H1 (cell line): Measurements from ENCODE around the gene NEDD4L. TPM values are rescaled to one million over a fixed set of nuclear protein-coding genes. Genes with fewer than 3 reads are reported as not detected.

Experiments used
- CTCF ChIA-PET: fragments of 300-600 bp; sonication (Branson Sonifier 250); formaldehyde crosslinking; loops from one replicate; lab custom pipeline; 2021; ENCODE audit not compliant: partially characterized antibody; lab: Charles Lee
- POLR2A ChIA-PET: fragments of 300-600 bp; sonication (Branson Sonifier 250); formaldehyde crosslinking; loops from one replicate; lab custom pipeline; 2021; ENCODE audit warnings: inconsistent platforms; ENCODE audit not compliant: partially characterized antibody; lab: Charles Lee
- DNase-seq, 2 experiments: peaks; one replicate each; pipeline versions ENCODE4 v3.0.0 to v3.0.0-alpha.2; 2010 to 2022; ENCODE audit warnings: low spot score in 2 of 2, low read depth in 1 of 2, mixed read lengths in 1 of 2
- FAIRE-seq: peaks from 2 replicates; lab custom pipeline; 2011; peaks lifted over from hg19 to GRCh38; lab: Jason Lieb, UNC
- H2AFZ ChIP-seq: 2 replicates; pipeline ENCODE4 v1.8.1; 2012; ENCODE audit warnings: low read length, inconsistent platforms
- H2AK5ac ChIP-seq: 2 replicates; pipeline ENCODE4 v1.6.1; 2013; ENCODE audit warnings: low read depth, low read length
- H2BK120ac ChIP-seq: replicated peaks from 2 replicates; pipeline ENCODE3; 2013; ENCODE audit warnings: low read depth, low read length, inconsistent platforms
- H2BK12ac ChIP-seq: 2 replicates; pipeline ENCODE4 v1.6.1; 2013; ENCODE audit warnings: low read depth, low read length
- H2BK15ac ChIP-seq: 2 replicates; pipeline ENCODE4 v1.6.1; 2013; ENCODE audit warnings: low read length
- H2BK20ac ChIP-seq: 2 replicates; pipeline ENCODE4 v1.6.1; 2013; ENCODE audit warnings: low read length
- H2BK5ac ChIP-seq: 2 replicates; pipeline ENCODE4 v1.6.1; 2013; ENCODE audit warnings: low read depth, low read length
- H3K14ac ChIP-seq: 2 replicates; pipeline ENCODE4 v1.6.1; 2013; ENCODE audit warnings: inconsistent platforms; ENCODE audit not compliant: insufficient read length
- H3K18ac ChIP-seq: 2 replicates; pipeline ENCODE4 v1.6.1; 2013; ENCODE audit warnings: low read length; ENCODE audit errors: extremely low read depth
- H3K23ac ChIP-seq: 2 replicates; pipeline ENCODE4 v1.6.1; 2013; ENCODE audit warnings: inconsistent platforms; ENCODE audit not compliant: insufficient read length
- H3K23me2 ChIP-seq: 2 replicates; pipeline ENCODE4 v1.6.1; 2013; ENCODE audit warnings: low read depth, low read length
- H3K27ac ChIP-seq: 2 replicates; pipeline ENCODE4 v1.6.1; 2011; ENCODE audit warnings: low read depth, low read length, inconsistent platforms
- H3K27me3 ChIP-seq, 4 experiments: replicated peaks in 1 of 4; 1 replicate in 1 of 4; 2 replicates in 3 of 4; pipeline versions ENCODE4 v1.6.1 to v1.8.1; 2011 to 2013; ENCODE audit warnings: low read length in 3 of 4, mild to moderate bottlenecking in 3 of 4, inconsistent platforms in 2 of 4, mixed read lengths in 2 of 4, moderate library complexity in 1 of 4; ENCODE audit not compliant: control insufficient read depth in 3 of 4, insufficient read depth in 3 of 4; ENCODE audit errors: extremely low read depth in 1 of 4
- H3K36me3 ChIP-seq, 4 experiments: 2 replicates each; pipeline versions ENCODE4 v1.6.1 to v1.8.1; 2011 to 2013; ENCODE audit warnings: mild to moderate bottlenecking in 4 of 4, low read length in 3 of 4, moderate library complexity in 2 of 4, control low read depth in 1 of 4, inconsistent platforms in 1 of 4; ENCODE audit not compliant: insufficient read depth in 4 of 4, control insufficient read depth in 2 of 4
- H3K4ac ChIP-seq: replicated peaks from 2 replicates; pipeline ENCODE3; 2013; ENCODE audit warnings: low read length, low read depth, mixed read lengths, inconsistent platforms; ENCODE audit not compliant: insufficient read length
- H3K4me1 ChIP-seq, 4 experiments: replicated peaks in 1 of 4; 1 replicate in 1 of 4; 2 replicates in 3 of 4; pipeline versions ENCODE4 v1.6.1 to v1.8.1; 2011 to 2013; ENCODE audit warnings: low read length in 3 of 4, inconsistent platforms in 2 of 4, mixed read lengths in 1 of 4; ENCODE audit not compliant: insufficient read depth in 4 of 4, control insufficient read depth in 3 of 4
- H3K4me2 ChIP-seq, 2 experiments: 2 replicates each; pipeline versions ENCODE4 v1.6.1 to v1.8.1; 2011 to 2013; ENCODE audit warnings: low read depth in 2 of 2, low read length in 2 of 2, control low read depth in 1 of 2, inconsistent platforms in 1 of 2, mild to moderate bottlenecking in 1 of 2; ENCODE audit not compliant: insufficient read depth in 1 of 2
- H3K4me3 ChIP-seq, 4 experiments: fragments of 200-600, 300-600 bp in 1 of 4; sonication (generic), shearing (Covaris generic), sonication (Bioruptor Twin) in 1 of 4; 2 replicates each; pipeline versions ENCODE4 v1.5.1 to v1.8.1; 2011 to 2016; ENCODE audit warnings: low read length in 4 of 4, low read depth in 3 of 4, control low read depth in 2 of 4, inconsistent platforms in 2 of 4, mild to moderate bottlenecking in 2 of 4, mixed read lengths in 1 of 4, moderate library complexity in 1 of 4; ENCODE audit not compliant: insufficient read depth in 2 of 4; ENCODE audit errors: extremely low read depth in 1 of 4
- H3K56ac ChIP-seq: replicated peaks from 2 replicates; pipeline ENCODE3; 2013; ENCODE audit warnings: low read depth, mild to moderate bottlenecking, mixed read lengths, low read length, inconsistent platforms; ENCODE audit not compliant: insufficient read length
- H3K79me1 ChIP-seq: 2 replicates; pipeline ENCODE4 v1.6.1; 2013; ENCODE audit warnings: low read depth, low read length, control low read depth
- H3K79me2 ChIP-seq, 2 experiments: 2 replicates each; pipeline versions ENCODE4 v1.6.1 to v1.8.1; 2012 to 2013; ENCODE audit warnings: low read length in 2 of 2, mild to moderate bottlenecking in 2 of 2, inconsistent platforms in 1 of 2; ENCODE audit not compliant: insufficient read depth in 2 of 2, control insufficient read depth in 1 of 2
- H3K9ac ChIP-seq, 4 experiments: replicated peaks in 1 of 4; 1 replicate in 1 of 4; 2 replicates in 3 of 4; pipeline versions ENCODE4 v1.6.1 to v1.8.1; 2011 to 2013; ENCODE audit warnings: low read depth in 3 of 4, low read length in 3 of 4, control low read depth in 2 of 4, mild to moderate bottlenecking in 2 of 4, moderate library complexity in 2 of 4, inconsistent platforms in 1 of 4; ENCODE audit errors: extremely low read depth in 1 of 4
- H3K9me3 ChIP-seq, 2 experiments: 2 replicates each; pipeline versions ENCODE4 v1.6.1 to v1.8.1; 2012 to 2013; ENCODE audit warnings: mild to moderate bottlenecking in 2 of 2, moderate library complexity in 2 of 2, control low read depth in 1 of 2, inconsistent platforms in 1 of 2, low read depth in 1 of 2, low read length in 1 of 2, mixed read lengths in 1 of 2; ENCODE audit not compliant: insufficient read depth in 2 of 2
- H4K20me1 ChIP-seq, 2 experiments: replicated peaks in 1 of 2; 2 replicates each; pipeline versions ENCODE3 to v1.8.1; 2011 to 2013; ENCODE audit warnings: inconsistent platforms in 2 of 2, low read length in 2 of 2, mild to moderate bottlenecking in 1 of 2; ENCODE audit not compliant: insufficient read depth in 2 of 2, control insufficient read depth in 1 of 2
- H4K5ac ChIP-seq: 2 replicates; pipeline ENCODE4 v1.6.1; 2013; ENCODE audit warnings: low read length, low read depth, mixed read lengths, inconsistent platforms; ENCODE audit not compliant: insufficient read length
- H4K8ac ChIP-seq: 2 replicates; pipeline ENCODE4 v1.8.0; 2013; ENCODE audit warnings: mild to moderate bottlenecking, moderate library complexity, low read length, inconsistent platforms; ENCODE audit not compliant: insufficient read depth; ENCODE audit errors: extremely low read depth
- H4K91ac ChIP-seq: replicated peaks from 2 replicates; pipeline ENCODE3; 2013; ENCODE audit warnings: low read length, mixed read lengths, inconsistent platforms; ENCODE audit not compliant: insufficient read length
- ASH2L ChIP-seq: fragments of 200-600, 300-600 bp; sonication (generic); IDR thresholded peaks from one replicate; pipeline ENCODE4 v1.7.1; 2017; ENCODE audit warnings: low read length
- ATF3 ChIP-seq: IDR thresholded peaks from 2 replicates; pipeline ENCODE4 v1.6.1; 2011; ENCODE audit warnings: low read depth, mild to moderate bottlenecking, low read length; ENCODE audit not compliant: insufficient read depth
- FOSL1 ChIP-seq: IDR thresholded peaks from 2 replicates; pipeline ENCODE4 v1.6.1; 2011; ENCODE audit warnings: mild to moderate bottlenecking, low read depth, low read length, moderate library complexity; ENCODE audit not compliant: insufficient read depth
- JUN ChIP-seq: IDR thresholded peaks from 2 replicates; pipeline ENCODE4 v1.6.1; 2011; ENCODE audit warnings: low read depth, mild to moderate bottlenecking, improper control_type of control experiment, low read length
- KDM4A ChIP-seq: IDR thresholded peaks from one replicate; pipeline ENCODE4 v1.7.1; 2012; ENCODE audit warnings: low read depth, mild to moderate bottlenecking, moderate library complexity, low read length, inconsistent platforms; ENCODE audit not compliant: severe bottlenecking
- SAP30 ChIP-seq: fragments of 300-600 bp; sonication (generic); IDR thresholded peaks from 2 replicates; pipeline ENCODE4 v1.7.1; 2012; ENCODE audit warnings: low read length, moderate library complexity, mild to moderate bottlenecking, inconsistent platforms; ENCODE audit not compliant: insufficient read depth, insufficient replicate concordance
- SRF ChIP-seq: IDR thresholded peaks from 2 replicates; pipeline ENCODE4 v1.6.1; 2011; ENCODE audit warnings: mild to moderate bottlenecking, low read depth, low read length, moderate library complexity
- WGBS, 2 experiments: shearing (Covaris generic) in 1 of 2; methylation state at CpG; one replicate each; pipeline versions ENCODE4 v1.1.6 to v1.1.7; 2013 to 2015; ENCODE audit warnings: low lambda C conversion rate in 2 of 2, mixed read lengths in 2 of 2, inconsistent platforms in 1 of 2, low coverage in 1 of 2, missing lambda C conversion rate in 1 of 2; ENCODE audit not compliant: insufficient replicate concordance in 2 of 2, insufficient coverage in 1 of 2, insufficient read length in 1 of 2; ENCODE audit errors: extremely low coverage in 1 of 2, missing lambda C conversion rate in 1 of 2; 5-methylcytosine and 5-hydroxymethylcytosine counted together
- polyA plus RNA-seq, 7 experiments: library from polyadenylated mRNA; depleted of rRNA in 3 of 7; stranded (reverse) in 5 of 7; unstranded in 2 of 7; fragments of >200 nt in 5 of 7; fragments of 200-250 nt in 2 of 7; gene quantifications; 1 replicate in 5 of 7; 2 replicates in 1 of 7; 4 replicates in 1 of 7; pipeline versions ENCODE4 v1.2.1 to v1.2.3, GENCODE V29; 2011 to 2013; ENCODE audit warnings: missing spikeins in 2 of 7, mixed read lengths in 2 of 7
- total RNA-seq: library from RNA; stranded (reverse); fragmentation: NEBNext Ultra II Directional; extraction: Animal tissue kit (Norgen Biotek cat#: 25700); gene quantifications from 2 replicates; pipeline ENCODE4 v1.2.1, GENCODE V29; 2021

NEDD4L gene
- total and polyA plus RNA-seq, 2 of the 8 experiments (the other 6 are each of a cell fraction or from before 2014, with no cell fraction given) = 37.3 to 69.8 TPM

DNA sequence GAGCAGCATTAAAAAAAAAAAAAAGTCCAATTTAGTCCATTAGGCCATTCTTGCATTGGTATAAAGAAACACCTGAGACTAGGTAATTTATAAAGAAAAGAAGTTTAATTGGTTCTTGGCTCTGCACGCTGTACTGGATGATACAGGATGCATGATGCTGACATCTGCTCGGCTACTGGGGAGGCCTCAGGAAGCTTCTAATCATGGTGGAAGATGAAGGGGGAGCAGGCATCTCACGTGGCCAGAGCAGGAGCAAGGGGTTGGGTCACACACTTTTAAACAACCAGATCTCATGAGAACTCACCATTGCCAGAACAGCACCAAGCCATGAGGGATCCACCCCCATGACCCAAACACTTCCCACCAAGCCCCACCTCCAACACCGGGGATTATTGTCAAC lies 100.1 kb downstream of the NEDD4L start:
- POLR2A ChIA-PET = no interaction called here
- no peak overlapping the region for H2BK5ac ChIP-seq
- no peak overlapping the region for H2BK15ac ChIP-seq
- H3K27me3 ChIP-seq = no peaks in the 10 kb centered on the region
- no peak for FAIRE-seq
- no peak overlapping the region for H3K4me3 ChIP-seq
- H3K79me2 ChIP-seq = peaks cover 8 to 74% of the 10 kb centered on the region in 2 experiments
- no peak overlapping the region for H4K91ac ChIP-seq
- H3K4me1 ChIP-seq = peaks cover 2 to 6% (median 4%) of the 10 kb centered on the region in 4 experiments; a peak in 5 of 7 replicates
- no peaks in the 10 kb centered on the region for H3K23me2 ChIP-seq
- no peak overlapping the region for H3K23ac ChIP-seq
- DNase-seq = no peak
- WGBS, 2 experiments = 92% methylated on average over 4 of the region's 4 CpGs; no CpG with 5 or more reads in 1 of the 2 experiments
- H3K14ac ChIP-seq = no peak overlapping the region
- H3K4me2 ChIP-seq = no peak overlapping the region
- no peaks in the 10 kb centered on the region for H4K20me1 ChIP-seq
- no peak overlapping the region for H3K18ac ChIP-seq
- H3K9ac ChIP-seq = no peak overlapping the region
- peaks cover 10% of the 10 kb centered on the region; the same call in 1 of the 2 replicates for H3K79me1 ChIP-seq
- H2AK5ac ChIP-seq = no peak overlapping the region
- H3K4ac ChIP-seq = no peak overlapping the region
- H2AFZ ChIP-seq = no peak overlapping the region
- H2BK120ac ChIP-seq = no peak overlapping the region
- H3K56ac ChIP-seq = no peak overlapping the region
- H3K36me3 ChIP-seq = no peaks in the 10 kb centered on the region
- no peaks in the 10 kb centered on the region for H3K9me3 ChIP-seq
- H4K5ac ChIP-seq = no peak overlapping the region
- H2BK12ac ChIP-seq = no peak overlapping the region
- TF ChIP-seq SRF (no peak), FOSL1 (no peak), JUN (no peak), SAP30 (no peak), KDM4A (no peak), ATF3 (no peak), ASH2L (no peak)
- H4K8ac ChIP-seq = no peak overlapping the region
- CTCF ChIA-PET = interaction anchor here (0.5 to 4.9 kb wide), 5 partner anchors 9 to 262 kb away, joined by 3 to 45 read pairs (median 5); no protein-coding TSS in a partner anchor
- no peak overlapping the region for H3K27ac ChIP-seq
- H2BK20ac ChIP-seq = no peak overlapping the region
